ENCODE results near the gene WDR90.
A peak's percentile ranks its signal among the peaks of the same experiment; 100 is the strongest.

WDR90 gene

GRCh38 chr16:657487-657886 lies 8.3 kb downstream of the WDR90 start:
- FAIRE-seq (no peak), DNase-seq (ENCODE audit: insufficient read length, low spot score) (no peak)
- no peak for TF ChIP-seq CTCF (IDR thresholded peaks at IDR 0.05; ENCODE audit: insufficient read depth, missing control alignments)

GRCh38 chr16:658679-659571 lies 9.8 kb downstream of the WDR90 start:
- no peak for TF ChIP-seq CTCF (IDR thresholded peaks at IDR 0.05; ENCODE audit: insufficient read depth, missing control alignments)
- DNase-seq (ENCODE audit: insufficient read length, low spot score), result no peak
- no peak for FAIRE-seq

- TF ChIP-seq CTCF (IDR thresholded peaks at IDR 0.05; ENCODE audit: insufficient read depth, missing control alignments), result no peak
- no peak for DNase-seq (ENCODE audit: insufficient read length, low spot score)
- no peak for FAIRE-seq
Observed at GRCh38 chr16:659618-660017, 10.5 kb downstream of the WDR90 start.

- FAIRE-seq, result no peak
- no peak for DNase-seq (ENCODE audit: insufficient read length, low spot score)
- TF ChIP-seq CTCF (IDR thresholded peaks at IDR 0.05; ENCODE audit: insufficient read depth, missing control alignments), result no peak
Observed at GRCh38 chr16:660132-660458, 10.9 kb downstream of the WDR90 start.

GRCh38 chr16:660459-661183 lies 11.5 kb downstream of the WDR90 start:
- TF ChIP-seq CTCF (IDR thresholded peaks at IDR 0.05; ENCODE audit: insufficient read depth, missing control alignments), result peak; percentile 27
- DNase-seq (ENCODE audit: insufficient read length, low spot score) (peak; percentile 93), FAIRE-seq (no peak)

- no peak for DNase-seq (ENCODE audit: insufficient read length, low spot score)
- no peak for TF ChIP-seq CTCF (IDR thresholded peaks at IDR 0.05; ENCODE audit: insufficient read depth, missing control alignments)
- FAIRE-seq, result no peak
Observed at GRCh38 chr16:661184-661821, 12.1 kb downstream of the WDR90 start.

Measured in D721Med (cell line).